Loucy (cell line): ENCODE results near the gene KLHL2.

Experiments used
- H2AFZ ChIP-seq: fragments of 200-600 bp; sonication (generic); 2 replicates; pipeline ENCODE4 v1.6.0; 2016; ENCODE audit warnings: antibody characterized with exemption, mild to moderate bottlenecking, low read length, moderate library complexity
- H3F3A ChIP-seq: fragments of 200-600 bp; 2 replicates; pipeline ENCODE4 v1.6.0; 2016; ENCODE audit warnings: antibody characterized with exemption, low read depth, mild to moderate bottlenecking
- H3K27me3 ChIP-seq: fragments of 200-600 bp; sonication (generic); 2 replicates; pipeline ENCODE4 v1.6.1; 2014; ENCODE audit warnings: low read length, mild to moderate bottlenecking; ENCODE audit not compliant: insufficient read depth, poor library complexity, severe bottlenecking
- H3K36me3 ChIP-seq: fragments of 200-600 bp; sonication (generic); 2 replicates; pipeline ENCODE4 v1.6.1; 2016; ENCODE audit warnings: low read length; ENCODE audit not compliant: insufficient read depth
- H3K4me1 ChIP-seq: fragments of 200-600 bp; sonication (generic); 2 replicates; pipeline ENCODE4 v1.5.1; 2014; ENCODE audit warnings: low read length, mild to moderate bottlenecking; ENCODE audit not compliant: insufficient read depth, poor library complexity, severe bottlenecking
- H3K4me2 ChIP-seq: fragments of 200-600 bp; sonication (generic); 2 replicates; pipeline ENCODE4 v1.6.0; 2014; ENCODE audit warnings: antibody characterized with exemption, low read length, low read depth, mild to moderate bottlenecking; ENCODE audit not compliant: poor library complexity, severe bottlenecking
- H3K4me3 ChIP-seq: fragments of 200-600 bp; sonication (generic); 2 replicates; pipeline ENCODE4 v1.5.1; 2014; ENCODE audit warnings: low read length, mild to moderate bottlenecking, mixed read lengths; ENCODE audit not compliant: poor library complexity, severe bottlenecking
- H3K79me2 ChIP-seq: fragments of 200-600 bp; sonication (generic); 2 replicates; pipeline ENCODE4 v1.6.1; 2014; ENCODE audit warnings: low read length; ENCODE audit not compliant: insufficient read depth
- H3K9ac ChIP-seq: fragments of 200-600 bp; sonication (generic); 2 replicates; pipeline ENCODE4 v1.6.0; 2014; ENCODE audit warnings: mild to moderate bottlenecking, low read depth, low read length, moderate library complexity; ENCODE audit not compliant: poor library complexity, severe bottlenecking
- H3K9me2 ChIP-seq: fragments of 200-600 bp; sonication (generic); replicated peaks from 2 replicates; pipeline ENCODE4 v1.6.1; 2016; ENCODE audit warnings: low read depth, low read length, mixed read lengths
- H3K9me3 ChIP-seq: fragments of 200-600 bp; sonication (generic); 2 replicates; pipeline ENCODE4 v1.6.1; 2014; ENCODE audit warnings: mild to moderate bottlenecking, antibody characterized with exemption, low read length, low read depth; ENCODE audit not compliant: insufficient read depth
- H4K20me1 ChIP-seq: fragments of 200-600 bp; sonication (generic); 2 replicates; pipeline ENCODE4 v1.6.0; 2014; ENCODE audit warnings: antibody characterized with exemption, low read length, mild to moderate bottlenecking; ENCODE audit not compliant: insufficient read depth, poor library complexity, severe bottlenecking
- EZH2phosphoT487 ChIP-seq: fragments of 200-600 bp; IDR thresholded peaks from 2 replicates; pipeline ENCODE4 v1.6.1; 2018; ENCODE audit warnings: antibody characterized with exemption, mild to moderate bottlenecking, moderate library complexity, borderline replicate concordance
- TF ChIP-seq, protein P1 (sequence below): fragments of 200-600 bp; sonication (generic); conservative IDR thresholded peaks from 2 replicates; pipeline ENCODE4 v1.5.1; 2014; ENCODE audit warnings: mild to moderate bottlenecking, antibody characterized with exemption, low read length

KLHL2 gene

GRCh38 chr4:165360041-165360695 lies 152.8 kb downstream of the KLHL2 start:
- Histone ChIP-seq H3K9me3 (no peaks in the 10 kb centered on the region), H3K4me3 (no peak overlapping the region), H3K36me3 (no peaks in the 10 kb centered on the region), H3K4me1 (no peaks in the 10 kb centered on the region), H4K20me1 (no peaks in the 10 kb centered on the region), H3K9ac (no peak overlapping the region), H3F3A (no peaks in the 10 kb centered on the region), H3K9me2 (no peaks in the 10 kb centered on the region), H3K27me3 (no peaks in the 10 kb centered on the region), H2AFZ (no peak overlapping the region), H3K79me2 (no peaks in the 10 kb centered on the region), H3K4me2 (no peak overlapping the region)
- no peak for TF ChIP-seq EZH2phosphoT487
- TF ChIP-seq, protein P1, sequence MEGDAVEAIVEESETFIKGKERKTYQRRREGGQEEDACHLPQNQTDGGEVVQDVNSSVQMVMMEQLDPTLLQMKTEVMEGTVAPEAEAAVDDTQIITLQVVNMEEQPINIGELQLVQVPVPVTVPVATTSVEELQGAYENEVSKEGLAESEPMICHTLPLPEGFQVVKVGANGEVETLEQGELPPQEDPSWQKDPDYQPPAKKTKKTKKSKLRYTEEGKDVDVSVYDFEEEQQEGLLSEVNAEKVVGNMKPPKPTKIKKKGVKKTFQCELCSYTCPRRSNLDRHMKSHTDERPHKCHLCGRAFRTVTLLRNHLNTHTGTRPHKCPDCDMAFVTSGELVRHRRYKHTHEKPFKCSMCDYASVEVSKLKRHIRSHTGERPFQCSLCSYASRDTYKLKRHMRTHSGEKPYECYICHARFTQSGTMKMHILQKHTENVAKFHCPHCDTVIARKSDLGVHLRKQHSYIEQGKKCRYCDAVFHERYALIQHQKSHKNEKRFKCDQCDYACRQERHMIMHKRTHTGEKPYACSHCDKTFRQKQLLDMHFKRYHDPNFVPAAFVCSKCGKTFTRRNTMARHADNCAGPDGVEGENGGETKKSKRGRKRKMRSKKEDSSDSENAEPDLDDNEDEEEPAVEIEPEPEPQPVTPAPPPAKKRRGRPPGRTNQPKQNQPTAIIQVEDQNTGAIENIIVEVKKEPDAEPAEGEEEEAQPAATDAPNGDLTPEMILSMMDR, result no peak

GRCh38 chr4:165360985-165361670 lies 153.8 kb downstream of the KLHL2 start:
- no peak overlapping the region for H3K9ac ChIP-seq
- H2AFZ ChIP-seq, result no peak overlapping the region
- H3K4me2 ChIP-seq, result no peak overlapping the region
- H3K9me2 ChIP-seq, result no peaks in the 10 kb centered on the region
- no peak overlapping the region for H3K4me3 ChIP-seq
- H3K27me3 ChIP-seq, result no peaks in the 10 kb centered on the region
- TF ChIP-seq EZH2phosphoT487, result no peak
- TF ChIP-seq, protein P1, result no peak
- H3K4me1 ChIP-seq, result no peaks in the 10 kb centered on the region
- H3K36me3 ChIP-seq, result no peaks in the 10 kb centered on the region
- no peaks in the 10 kb centered on the region for H3K9me3 ChIP-seq
- no peaks in the 10 kb centered on the region for H3F3A ChIP-seq
- H4K20me1 ChIP-seq, result no peaks in the 10 kb centered on the region
- no peaks in the 10 kb centered on the region for H3K79me2 ChIP-seq

- H3K9me3 ChIP-seq, result no peaks in the 10 kb centered on the region
- H3K4me2 ChIP-seq, result no peak overlapping the region
- H3K79me2 ChIP-seq, result no peaks in the 10 kb centered on the region
- no peaks in the 10 kb centered on the region for H3K27me3 ChIP-seq
- no peaks in the 10 kb centered on the region for H4K20me1 ChIP-seq
- H3F3A ChIP-seq, result no peaks in the 10 kb centered on the region
- no peak overlapping the region for H2AFZ ChIP-seq
- H3K9ac ChIP-seq, result no peak overlapping the region
- TF ChIP-seq EZH2phosphoT487, result no peak
- no peaks in the 10 kb centered on the region for H3K36me3 ChIP-seq
- no peak overlapping the region for H3K4me3 ChIP-seq
- H3K9me2 ChIP-seq, result no peaks in the 10 kb centered on the region
- no peaks in the 10 kb centered on the region for H3K4me1 ChIP-seq
Observed at GRCh38 chr4:165361810-165362209, 154.4 kb downstream of the KLHL2 start.
